Measurements from ENCODE around the gene HECW1. TPM values are rescaled to one million over a fixed set of nuclear protein-coding genes. Genes with fewer than 3 reads are reported as not detected.

HECW1 gene
- total RNA-seq, 2 donors from 2014 or later: 0.04 TPM; not detected in 1

- Histone ChIP-seq H3K9me3 (no peaks in the 10 kb centered on the region), H3K4me1 (peaks cover 0 to 10% of the 10 kb centered on the region in 2 donors), H3K36me3 (no peaks in the 10 kb centered on the region), H3K27me3 (no peaks in the 10 kb centered on the region), H3K4me3 (no peak overlapping the region), H3K27ac (no peak overlapping the region)
- no peak for TF ChIP-seq CTCF (IDR thresholded peaks at IDR 0.05)
- no peak for DNase-seq (ENCODE audit: low spot score)
These were observed 375.3 kb downstream of the HECW1 start for GRCh38 chr7:43487731-43488073.

- Histone ChIP-seq H3K4me1 (peaks cover 0 to 10% of the 10 kb centered on the region in 2 donors), H3K27ac (no peak overlapping the region), H3K36me3 (no peaks in the 10 kb centered on the region), H3K9me3 (no peaks in the 10 kb centered on the region), H3K27me3 (no peaks in the 10 kb centered on the region), H3K4me3 (no peak overlapping the region)
- DNase-seq (ENCODE audit: low spot score): no peak
- TF ChIP-seq CTCF (IDR thresholded peaks at IDR 0.05): no peak
These were observed 376.8 kb downstream of the HECW1 start for GRCh38 chr7:43489257-43489656.

GRCh38 chr7:43490016-43490415, 377.6 kb downstream of the HECW1 start:
- no peak overlapping the region for H3K27ac ChIP-seq
- H3K9me3 ChIP-seq: no peaks in the 10 kb centered on the region
- H3K4me3 ChIP-seq: no peak overlapping the region
- H3K4me1 ChIP-seq: peaks cover 0 to 10% of the 10 kb centered on the region in 2 donors
- no peaks in the 10 kb centered on the region for H3K36me3 ChIP-seq
- no peaks in the 10 kb centered on the region for H3K27me3 ChIP-seq
- no peak for TF ChIP-seq CTCF (IDR thresholded peaks at IDR 0.05)
- no peak for DNase-seq (ENCODE audit: low spot score)

- no peaks in the 10 kb centered on the region for H3K9me3 ChIP-seq
- H3K4me3 ChIP-seq: no peak overlapping the region
- DNase-seq (ENCODE audit: low spot score): no peak
- no peaks in the 10 kb centered on the region for H3K36me3 ChIP-seq
- no peaks in the 10 kb centered on the region for H3K27me3 ChIP-seq
- no peak overlapping the region for H3K27ac ChIP-seq
- no peak for TF ChIP-seq CTCF (IDR thresholded peaks at IDR 0.05)
- peaks cover 0 to 10% of the 10 kb centered on the region in 2 donors for H3K4me1 ChIP-seq
These were observed 378.7 kb downstream of the HECW1 start for GRCh38 chr7:43491123-43491522.

- no peak for TF ChIP-seq CTCF (IDR thresholded peaks at IDR 0.05)
- no peak for DNase-seq (ENCODE audit: low spot score)
- Histone ChIP-seq H3K4me1 (peaks cover 0 to 10% of the 10 kb centered on the region in 2 donors), H3K27me3 (no peaks in the 10 kb centered on the region), H3K27ac (no peak overlapping the region), H3K36me3 (no peaks in the 10 kb centered on the region), H3K9me3 (no peaks in the 10 kb centered on the region), H3K4me3 (no peak overlapping the region)
These were observed 379.5 kb downstream of the HECW1 start for GRCh38 chr7:43491984-43492383.

GRCh38 chr7:43492896-43493295, 380.4 kb downstream of the HECW1 start:
- TF ChIP-seq CTCF (IDR thresholded peaks at IDR 0.05): no peak
- Histone ChIP-seq H3K36me3 (no peaks in the 10 kb centered on the region), H3K4me3 (no peak overlapping the region)

More at GRCh38 chr7:43492896-43493295, 380.4 kb downstream of the HECW1 start:
- DNase-seq (ENCODE audit: low spot score): no peak
- Histone ChIP-seq H3K27ac (no peak overlapping the region), H3K27me3 (no peaks in the 10 kb centered on the region), H3K4me1 (peaks cover 0 to 10% of the 10 kb centered on the region in 2 donors), H3K9me3 (no peaks in the 10 kb centered on the region)

Measured in right atrium auricular region (tissue), 2 donors.